Caco-2 (cell line): Measurements from ENCODE around the gene KYNU. TPM values are rescaled to one million over a fixed set of nuclear protein-coding genes. Genes with fewer than 3 reads are reported as not detected.

Experiments used
- BruUV-seq: library from RNA; stranded (reverse); fragments of 400-500 nt; replicated peaks from 2 replicates; lab custom pipeline; 2021; lab: Mats Ljungman, UMichigan
- CTCF ChIA-PET: fragments of 300-600 bp; sonication (Branson Sonifier 250); formaldehyde crosslinking; loops from one replicate; lab custom pipeline; 2022; ENCODE audit warnings: antibody characterized with exemption; lab: Charles Lee
- POLR2A ChIA-PET: fragments of 300-600 bp; sonication (Branson Sonifier 250); formaldehyde crosslinking; loops from one replicate; lab custom pipeline; 2022; ENCODE audit warnings: antibody characterized with exemption; lab: Charles Lee
- DNase-seq, 2 experiments: peaks; one replicate each; pipeline versions ENCODE4 v3.0.0 to v3.0.0-alpha.2; 2020 to 2022
- H3K27me3 ChIP-seq: replicated peaks from 2 replicates; pipeline ENCODE4 v1.6.0; 2011; ENCODE audit warnings: low read length; ENCODE audit not compliant: control insufficient read depth, insufficient read depth
- H3K36me3 ChIP-seq: 2 replicates; pipeline ENCODE4 v1.5.1; 2011; ENCODE audit warnings: low read length; ENCODE audit not compliant: control insufficient read depth, insufficient read depth
- H3K4me1 ChIP-seq: fragments of 250-450 bp; sonication (Bioruptor Pico); 2 replicates; pipeline ENCODE4 v1.5.1; 2020; ENCODE audit warnings: mild to moderate bottlenecking
- H3K4me3 ChIP-seq: 2 replicates; pipeline ENCODE4 v1.5.1; 2011; ENCODE audit warnings: low read depth, mild to moderate bottlenecking, control low read depth, low read length
- H3K9me3 ChIP-seq: fragments of 250-450 bp; sonication (Bioruptor Pico); 2 replicates; pipeline ENCODE4 v1.5.1; 2020; ENCODE audit warnings: mild to moderate bottlenecking, moderate library complexity
- H3K27ac Mint-ChIP-seq: one replicate; pipeline ENCODE4 v1.8.0; 2022; ENCODE audit warnings: mixed read lengths; ENCODE audit not compliant: unreplicated experiment
- H3K27me3 Mint-ChIP-seq: one replicate; pipeline ENCODE4 v1.8.0; 2022; ENCODE audit warnings: mixed read lengths; ENCODE audit not compliant: insufficient read depth, unreplicated experiment
- H3K36me3 Mint-ChIP-seq: one replicate; pipeline ENCODE4 v1.8.0; 2022; ENCODE audit warnings: mild to moderate bottlenecking, mixed read lengths; ENCODE audit not compliant: insufficient read depth, unreplicated experiment
- H3K4me1 Mint-ChIP-seq: one replicate; pipeline ENCODE4 v1.8.0; 2022; ENCODE audit warnings: low read depth, mixed read lengths; ENCODE audit not compliant: unreplicated experiment
- H3K4me3 Mint-ChIP-seq: one replicate; pipeline ENCODE4 v1.8.0; 2022; ENCODE audit warnings: mild to moderate bottlenecking, moderate library complexity, mixed read lengths; ENCODE audit not compliant: unreplicated experiment
- H3K9me3 Mint-ChIP-seq: one replicate; pipeline ENCODE4 v1.8.0; 2022; ENCODE audit warnings: mixed read lengths; ENCODE audit not compliant: unreplicated experiment
- CTCF ChIP-seq, 2 experiments: fragments of 200-600 bp in 1 of 2; IDR thresholded peaks; 1 replicate in 1 of 2; 2 replicates in 1 of 2; pipeline versions ENCODE4 v1.5.1 to v1.8.0; 2011 to 2022; ENCODE audit warnings: antibody characterized with exemption in 1 of 2, control low read depth in 1 of 2, inconsistent platforms in 1 of 2, low read depth in 1 of 2, low read length in 1 of 2, mild to moderate bottlenecking in 1 of 2, moderate library complexity in 1 of 2; ENCODE audit not compliant: insufficient read depth in 1 of 2, severe bottlenecking in 1 of 2, unreplicated experiment in 1 of 2
- intact Hi-C: fragments of 100-400 bp; cut with micrococcal nuclease; formaldehyde crosslinking; loops from one replicate; pipeline ENCODE4 v1.10.0; 2022; ENCODE audit not compliant: unreplicated experiment
- total RNA-seq: library from RNA; stranded (reverse); gene quantifications from 2 replicates; pipeline ENCODE4 v1.2.3, GENCODE V29; 2022

Gene KYNU
- total RNA-seq, 1 experiment from 2014 or later, result 4.3 TPM

GRCh38 chr2:142841788-142842187, 35.7 kb upstream of the KYNU start:
- Mint-ChIP-seq H3K4me1 (no peaks in the 10 kb centered on the region), H3K9me3 (no peaks in the 10 kb centered on the region), H3K27ac (no peak overlapping the region), H3K36me3 (no peaks in the 10 kb centered on the region), H3K4me3 (no peak overlapping the region), H3K27me3 (no peaks in the 10 kb centered on the region)
- TF ChIP-seq CTCF (IDR thresholded peaks at IDR 0.05; ENCODE audit: insufficient read depth in 1 of 2, low read depth in 1 of 2, low read length in 1 of 2, severe bottlenecking in 1 of 2, unreplicated experiment in 1 of 2), result no peak
- DNase-seq, result no peak
- H3K9me3 ChIP-seq, result no peaks in the 10 kb centered on the region
- BruUV-seq, result no TSS peak
- H3K4me1 ChIP-seq, result no peaks in the 10 kb centered on the region
- H3K4me3 ChIP-seq, result no peak overlapping the region
- intact Hi-C loops, result no loop called here
- ChIA-PET POLR2A (no interaction called here), CTCF (no interaction called here)
- H3K36me3 ChIP-seq, result no peaks in the 10 kb centered on the region
- no peaks in the 10 kb centered on the region for H3K27me3 ChIP-seq

GRCh38 chr2:142842369-142842768, 35.1 kb upstream of the KYNU start:
- Histone ChIP-seq H3K4me1 (no peaks in the 10 kb centered on the region), H3K4me3 (no peak overlapping the region), H3K9me3 (no peaks in the 10 kb centered on the region), H3K36me3 (no peaks in the 10 kb centered on the region), H3K27me3 (no peaks in the 10 kb centered on the region)
- DNase-seq, result no peak
- ChIA-PET CTCF (no interaction called here), POLR2A (no interaction called here)
- intact Hi-C loops, result no loop called here
- no peak overlapping the region for H3K4me3 Mint-ChIP-seq
- no peak overlapping the region for H3K27ac Mint-ChIP-seq
- no TSS peak for BruUV-seq
- no peak for TF ChIP-seq CTCF (IDR thresholded peaks at IDR 0.05; ENCODE audit: insufficient read depth in 1 of 2, low read depth in 1 of 2, low read length in 1 of 2, severe bottlenecking in 1 of 2, unreplicated experiment in 1 of 2)
- H3K4me1 Mint-ChIP-seq, result no peaks in the 10 kb centered on the region
- H3K9me3 Mint-ChIP-seq, result no peaks in the 10 kb centered on the region
- H3K36me3 Mint-ChIP-seq, result no peaks in the 10 kb centered on the region
- no peaks in the 10 kb centered on the region for H3K27me3 Mint-ChIP-seq

- H3K27ac Mint-ChIP-seq, result no peak overlapping the region
- Histone ChIP-seq H3K36me3 (no peaks in the 10 kb centered on the region), H3K9me3 (no peaks in the 10 kb centered on the region), H3K27me3 (no peaks in the 10 kb centered on the region), H3K4me1 (no peaks in the 10 kb centered on the region), H3K4me3 (no peak overlapping the region)
- H3K4me3 Mint-ChIP-seq, result no peak overlapping the region
- no TSS peak for BruUV-seq
- TF ChIP-seq CTCF (IDR thresholded peaks at IDR 0.05; ENCODE audit: insufficient read depth in 1 of 2, low read depth in 1 of 2, low read length in 1 of 2, severe bottlenecking in 1 of 2, unreplicated experiment in 1 of 2), result no peak
- ChIA-PET POLR2A (no interaction called here), CTCF (no interaction called here)
- intact Hi-C loops, result no loop called here
- H3K9me3 Mint-ChIP-seq, result no peaks in the 10 kb centered on the region
- no peaks in the 10 kb centered on the region for H3K27me3 Mint-ChIP-seq
- no peak for DNase-seq
- no peaks in the 10 kb centered on the region for H3K36me3 Mint-ChIP-seq
- H3K4me1 Mint-ChIP-seq, result no peaks in the 10 kb centered on the region
These were observed 33.7 kb upstream of the KYNU start for GRCh38 chr2:142843731-142844130.
